ENCODE data around the gene CCDC159.
"Not testable (repeated sequence)": the region's sequence is repeated elsewhere in the genome, so short reads cannot be mapped to it uniquely, and the experiment has no call there.

The CCDC159 gene

GRCh38 chr19:11338569-11339253 lies 7.6 kb upstream of the CCDC159 start:
- no peak for DNase-seq

- DNase-seq: peak; percentile 86
Observed at GRCh38 chr19:11339254-11340098, 6.8 kb upstream of the CCDC159 start, which contains the start of gene RAB3D. Gene RAB3D (minus strand): TSS chr19:11339657. CDS start chr19:11337399, 2,258 bp downstream.

- not testable (repeated sequence) for DNase-seq
Observed at GRCh38 chr19:11340099-11340467, 6.2 kb upstream of the CCDC159 start.

- DNase-seq: no peak
Observed at GRCh38 chr19:11342429-11342828, 3.9 kb upstream of the CCDC159 start.

GRCh38 chr19:11345122-11345803 lies 1.1 kb upstream of the CCDC159 start:
- DNase-seq: no peak

- no peak for DNase-seq
Observed at GRCh38 chr19:11347546-11348039, 1.3 kb downstream of the CCDC159 start.

- DNase-seq: no peak
Observed at GRCh38 chr19:11349171-11349570, 2.9 kb downstream of the CCDC159 start.

GRCh38 chr19:11354102-11354501 lies 7.8 kb downstream of the CCDC159 start:
- not testable (repeated sequence) for DNase-seq

GRCh38 chr19:11355160-11356073 lies 9.1 kb downstream of the CCDC159 start, which contains the start of gene PLPPR2:
Gene PLPPR2 (plus strand): TSS chr19:11355432. CDS start chr19:11357674, 2,242 bp downstream.
- DNase-seq: peak; percentile 87

GRCh38 chr19:11356074-11356397 lies 9.7 kb downstream of the CCDC159 start:
- no peak for DNase-seq

- DNase-seq: no peak
Observed at GRCh38 chr19:11356676-11357550, 10.6 kb downstream of the CCDC159 start.

- no peak for DNase-seq
Observed at GRCh38 chr19:11359421-11359820, 13.1 kb downstream of the CCDC159 start.

- no peak for DNase-seq
Observed at GRCh38 chr19:11361037-11361770, 14.9 kb downstream of the CCDC159 start.

GRCh38 chr19:11361771-11362731 lies 15.7 kb downstream of the CCDC159 start:
- no peak for DNase-seq

- no peak for DNase-seq
Observed at GRCh38 chr19:11363881-11364280, 17.6 kb downstream of the CCDC159 start.

GRCh38 chr19:11364296-11364904 lies 18.1 kb downstream of the CCDC159 start:
- no peak for DNase-seq

- DNase-seq: no peak
Observed at GRCh38 chr19:11364935-11365334, 18.6 kb downstream of the CCDC159 start.

GRCh38 chr19:11365557-11366117 lies 19.3 kb downstream of the CCDC159 start:
- no peak for DNase-seq
